ENCODE results near the gene BRD3OS. TPM values are rescaled to one million over a fixed set of nuclear protein-coding genes. Genes with fewer than 3 reads are reported as not detected.

BRD3OS gene
- total and polyA plus RNA-seq, 2 donors (not counting 3 experiments of a cell fraction or from before 2014, with no cell fraction given), result 11.9 to 15.4 TPM

DNA sequence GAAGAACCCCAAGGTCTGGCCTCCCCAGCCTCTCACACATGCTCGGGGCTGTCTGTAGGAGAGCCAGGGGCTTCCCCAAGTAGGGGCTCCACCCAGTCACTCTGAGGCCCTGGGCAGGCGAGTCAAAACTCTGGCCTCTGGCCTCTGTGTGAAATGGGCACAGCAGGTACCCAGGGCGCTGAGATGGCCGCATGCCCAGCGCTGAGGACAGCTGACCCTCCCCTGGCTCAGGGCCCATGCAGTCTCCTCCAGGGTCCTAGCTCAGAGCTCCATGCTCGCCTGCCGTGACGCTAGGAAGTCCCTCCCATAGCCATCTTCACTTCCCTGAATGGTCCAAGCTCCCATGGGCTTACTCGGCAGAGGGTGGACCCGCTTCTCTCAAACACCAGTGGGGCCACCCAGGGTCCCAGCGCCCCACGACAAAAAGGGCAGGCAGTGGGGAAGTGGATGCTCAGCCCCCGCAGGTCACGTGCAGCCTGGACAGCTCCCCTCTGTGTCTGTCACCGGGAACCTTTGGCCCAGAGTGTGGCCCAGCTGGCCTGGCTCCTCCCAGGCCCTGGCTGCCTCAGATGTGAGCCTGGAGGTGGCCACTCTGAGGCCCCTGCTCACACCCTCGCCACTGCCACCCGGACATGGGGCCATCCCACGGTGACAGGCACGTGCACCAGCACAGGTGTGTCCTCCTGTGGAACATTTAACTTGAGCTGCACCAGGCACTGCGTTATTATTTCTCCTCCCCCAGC lies 21.0 kb upstream of the BRD3OS start:
- ChIA-PET POLR2A (no interaction called here), CTCF (interaction anchor here (1.3 to 2.7 kb wide), 4 partner anchors 9 to 223 kb away, joined by 3 to 13 read pairs (median 5); no protein-coding TSS in a partner anchor)
- BruUV-seq (replicated peaks), result no TSS peak
- FAIRE-seq (no peak), DNase-seq (ENCODE audit: low read depth, low spot score) (no peak)
- H3K9me3 ChIP-seq (replicated peaks; ENCODE audit: control insufficient read depth, insufficient read depth, low read length), result no peaks in the 10 kb centered on the region
- no peaks in the 10 kb centered on the region for H4K20me1 ChIP-seq (replicated peaks; ENCODE audit: control insufficient read depth, extremely low read depth, insufficient read depth, low read length)
- H3K27me3 ChIP-seq (ENCODE audit: control insufficient read depth in 2 of 2, insufficient read depth in 2 of 2, low read length in 2 of 2), result peaks cover 0 to 3% of the 10 kb centered on the region in 2 experiments
- H3K4me3 ChIP-seq (replicated peaks in 1 of 3; ENCODE audit: insufficient read depth in 1 of 3, low read depth in 1 of 3, low read length in 3 of 3), result no peak overlapping the region
- TF ChIP-seq CTCF (IDR thresholded peaks at IDR 0.05; ENCODE audit: extremely low read depth in 1 of 2, insufficient read depth in 1 of 2, low read depth in 1 of 2, low read length in 2 of 2) (no peak), GATA2 (IDR thresholded peaks at IDR 0.05; ENCODE audit: insufficient read depth, insufficient read length, low read depth, low read length) (no peak), JUN (IDR thresholded peaks at IDR 0.05; ENCODE audit: borderline replicate concordance, insufficient read depth, insufficient read length, low read depth) (no peak), POLR2A (IDR thresholded peaks at IDR 0.05; ENCODE audit: low read depth, low read length) (no peak), FOS (IDR thresholded peaks at IDR 0.05; ENCODE audit: borderline replicate concordance, insufficient read depth, low read length) (no peak), MAX (IDR thresholded peaks at IDR 0.05; ENCODE audit: insufficient read depth, insufficient read length) (no peak), EZH2 (IDR thresholded peaks at IDR 0.05; ENCODE audit: borderline replicate concordance, low read depth, low read length, severe bottlenecking) (no peak), POLR2AphosphoS5 (IDR thresholded peaks at IDR 0.05; ENCODE audit: insufficient read depth, low read depth, low read length) (no peak), MYC (IDR thresholded peaks at IDR 0.05; ENCODE audit: low read depth, low read length) (no peak)
- dilution Hi-C loops (cut with MboI; ENCODE audit: extremely low pct_ligation_motif_present, low sequenced_read_pairs), result no loop called here
- intact Hi-C loops (cut with micrococcal nuclease), result no loop called here
- no peak overlapping the region for H2AFZ ChIP-seq (ENCODE audit: low read depth, low read length)
- no peaks in the 10 kb centered on the region for H3K4me1 ChIP-seq (ENCODE audit: control insufficient read depth, extremely low read depth, insufficient read depth, low read length)
- no peak overlapping the region for H3K27ac ChIP-seq (ENCODE audit: insufficient read depth, low read depth, low read length)
- H3K4me2 ChIP-seq (ENCODE audit: insufficient read depth, low read length), result no peak overlapping the region
- no peaks in the 10 kb centered on the region for H3K79me2 ChIP-seq (ENCODE audit: control insufficient read depth, insufficient read depth, low read length)
- H3K9me1 ChIP-seq (replicated peaks; ENCODE audit: control insufficient read depth, extremely low read depth, insufficient read depth, low read length), result no peaks in the 10 kb centered on the region
- no peaks in the 10 kb centered on the region for H3K36me3 ChIP-seq (ENCODE audit: control insufficient read depth in 2 of 2, extremely low read depth in 1 of 2, insufficient read depth in 2 of 2, low read length in 2 of 2)
- H3K9ac ChIP-seq (replicated peaks; ENCODE audit: extremely low read depth, insufficient read depth, low read length), result no peak overlapping the region
